Activated CD4-positive, alpha-beta T cell treated with anti-CD3 and anti-CD28 coated beads, Interleukin-2, amount 50 U/mL, for 24 hours (primary cell): ENCODE results near the gene SNX11.

Experiments
- DNase-seq, 2 donors: peaks; one replicate each; pipeline ENCODE4 v3.0.0-alpha.2; 2020; ENCODE audit warnings: low read depth in 1 of 2, low spot score in 1 of 2

SNX11 gene

GRCh38 chr17:48161127-48161905, 53.8 kb downstream of the SNX11 start:
- no peak for DNase-seq

GRCh38 chr17:48162306-48162934, 54.9 kb downstream of the SNX11 start:
- DNase-seq, result no peak

- DNase-seq, result no peak
Observed at GRCh38 chr17:48162946-48163506, 55.5 kb downstream of the SNX11 start.

- no peak for DNase-seq
Observed at GRCh38 chr17:48163809-48164208, 56.2 kb downstream of the SNX11 start.

GRCh38 chr17:48169926-48170325, 62.4 kb downstream of the SNX11 start:
- no peak for DNase-seq
